ENCODE data around the gene MAGOH. TPM values are rescaled to one million over a fixed set of nuclear protein-coding genes. Genes with fewer than 3 reads are reported as not detected.

MAGOH gene
- total RNA-seq, 1 experiment from 2014 or later: 48.9 TPM

DNA sequence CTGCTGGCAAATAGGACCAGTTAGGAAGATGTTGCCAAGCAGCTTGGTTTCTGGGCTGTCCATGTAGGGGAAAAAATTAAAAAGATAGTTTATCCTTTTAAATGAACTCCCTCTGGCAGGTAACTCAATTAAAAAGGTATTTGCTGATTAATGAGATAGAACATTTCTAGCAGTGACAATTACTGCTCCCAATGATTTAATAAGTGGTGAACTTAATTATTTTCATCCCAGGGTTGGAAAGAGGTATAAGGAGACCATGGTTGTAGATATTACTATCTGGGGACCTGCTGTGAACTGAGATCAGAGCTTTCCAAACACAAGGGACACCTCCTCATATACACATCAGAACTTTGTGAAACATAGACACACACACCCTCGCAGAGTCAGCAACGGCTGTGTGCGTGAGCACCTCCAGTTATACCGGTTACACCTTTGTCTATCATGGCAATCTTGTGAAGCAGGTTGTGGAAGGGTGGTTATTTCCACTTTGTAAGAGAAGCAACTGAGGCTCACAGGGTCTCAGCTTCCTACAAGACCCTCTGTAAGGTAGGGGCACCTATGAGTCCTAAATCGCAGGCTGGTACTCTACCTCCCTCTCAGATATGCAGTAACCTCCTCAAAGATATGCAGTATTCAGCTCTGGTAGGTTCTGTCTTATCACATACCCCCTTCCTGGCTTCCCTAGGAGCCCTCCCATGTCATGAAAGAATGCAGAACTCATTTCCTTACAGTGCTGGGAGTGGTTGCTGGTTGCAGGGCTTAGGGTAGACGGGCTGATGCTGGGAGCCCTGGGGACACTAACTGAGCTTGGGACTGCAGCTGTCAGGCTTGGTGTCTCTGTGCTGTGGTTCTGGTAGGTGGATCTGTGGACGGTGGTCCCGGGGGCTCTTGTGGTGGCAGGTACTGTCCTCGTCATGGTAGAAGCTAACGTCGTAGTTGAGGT lies 18.5 kb upstream of the MAGOH start:
- Histone ChIP-seq H3K36me3 (ENCODE audit: low read depth, low read length) (peaks cover 46% of the 10 kb centered on the region), H3K4me3 (ENCODE audit: low read length) (no peak overlapping the region), H3K4me1 (ENCODE audit: insufficient read depth, low read length) (no peaks in the 10 kb centered on the region), H2AFZ (ENCODE audit: low read length) (no peak overlapping the region), H3F3A (ENCODE audit: low read length, unreplicated experiment) (no peaks in the 10 kb centered on the region), H3K4me2 (ENCODE audit: low read length) (no peak overlapping the region), H3K27ac (ENCODE audit: low read length) (no peak overlapping the region), H3K27me3 (ENCODE audit: low read length) (no peaks in the 10 kb centered on the region), H3K9ac (ENCODE audit: low read length) (no peak overlapping the region), H3K9me2 (replicated peaks; ENCODE audit: low read length) (no peaks in the 10 kb centered on the region), H4K20me1 (ENCODE audit: low read length) (no peaks in the 10 kb centered on the region), H3K79me2 (ENCODE audit: low read length) (no peaks in the 10 kb centered on the region), H3K9me3 (ENCODE audit: low read length) (no peaks in the 10 kb centered on the region)
- intact Hi-C loops (cut with micrococcal nuclease): no loop called here
- ATAC-seq: no peak
- POLR2A ChIA-PET (ENCODE audit: unreplicated experiment): no interaction called here
- BruUV-seq (replicated peaks): no TSS peak
- TF ChIP-seq, protein P1, sequence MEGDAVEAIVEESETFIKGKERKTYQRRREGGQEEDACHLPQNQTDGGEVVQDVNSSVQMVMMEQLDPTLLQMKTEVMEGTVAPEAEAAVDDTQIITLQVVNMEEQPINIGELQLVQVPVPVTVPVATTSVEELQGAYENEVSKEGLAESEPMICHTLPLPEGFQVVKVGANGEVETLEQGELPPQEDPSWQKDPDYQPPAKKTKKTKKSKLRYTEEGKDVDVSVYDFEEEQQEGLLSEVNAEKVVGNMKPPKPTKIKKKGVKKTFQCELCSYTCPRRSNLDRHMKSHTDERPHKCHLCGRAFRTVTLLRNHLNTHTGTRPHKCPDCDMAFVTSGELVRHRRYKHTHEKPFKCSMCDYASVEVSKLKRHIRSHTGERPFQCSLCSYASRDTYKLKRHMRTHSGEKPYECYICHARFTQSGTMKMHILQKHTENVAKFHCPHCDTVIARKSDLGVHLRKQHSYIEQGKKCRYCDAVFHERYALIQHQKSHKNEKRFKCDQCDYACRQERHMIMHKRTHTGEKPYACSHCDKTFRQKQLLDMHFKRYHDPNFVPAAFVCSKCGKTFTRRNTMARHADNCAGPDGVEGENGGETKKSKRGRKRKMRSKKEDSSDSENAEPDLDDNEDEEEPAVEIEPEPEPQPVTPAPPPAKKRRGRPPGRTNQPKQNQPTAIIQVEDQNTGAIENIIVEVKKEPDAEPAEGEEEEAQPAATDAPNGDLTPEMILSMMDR (conservative IDR thresholded peaks at IDR 0.05; ENCODE audit: low read depth, low read length): no peak
- TF ChIP-seq EZH2 (IDR thresholded peaks at IDR 0.05; ENCODE audit: low read length, unreplicated experiment) (no peak), EZH2phosphoT487 (IDR thresholded peaks at IDR 0.05; ENCODE audit: borderline replicate concordance, low read length) (no peak)
- CTCF ChIA-PET: interaction anchor here (0.6 kb wide), 1 partner anchor 255 kb away, joined by 3 read pairs; no protein-coding TSS in a partner anchor
- no peak for DNase-seq

DNA sequence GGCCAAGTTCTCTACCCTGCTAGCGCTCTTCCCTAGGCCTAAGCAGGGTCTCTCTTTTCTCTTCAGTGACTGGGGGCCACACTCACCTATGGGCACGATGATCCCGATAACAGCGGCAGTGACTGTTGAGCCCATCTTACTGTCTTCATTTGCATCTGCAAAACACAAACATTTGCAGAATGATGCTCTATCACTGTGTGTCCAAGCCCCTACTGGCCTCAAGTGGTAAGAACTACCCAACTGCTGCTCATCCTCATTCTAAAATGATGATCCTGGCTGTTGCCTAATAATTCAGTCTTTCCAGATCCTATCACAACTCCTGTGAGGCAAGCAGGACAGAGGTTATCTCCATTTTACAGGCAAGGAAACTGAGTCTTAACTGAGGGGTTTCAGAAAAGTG lies 16.7 kb upstream of the MAGOH start:
- no peak overlapping the region for H3K27ac ChIP-seq (ENCODE audit: low read length)
- BruUV-seq (replicated peaks): no TSS peak
- peak; percentile 31; the same call in 1 of the 2 replicates for ATAC-seq
- intact Hi-C loops (cut with micrococcal nuclease): no loop called here
- no peaks in the 10 kb centered on the region for H4K20me1 ChIP-seq (ENCODE audit: low read length)
- no peak overlapping the region for H3K4me2 ChIP-seq (ENCODE audit: low read length)
- H3K27me3 ChIP-seq (ENCODE audit: low read length): no peaks in the 10 kb centered on the region
- no peak for TF ChIP-seq EZH2phosphoT487 (IDR thresholded peaks at IDR 0.05; ENCODE audit: borderline replicate concordance, low read length)
- TF ChIP-seq, protein P1 (conservative IDR thresholded peaks at IDR 0.05; ENCODE audit: low read depth, low read length): peak; percentile 36; the same call in 1 of the 2 replicates
- H3K79me2 ChIP-seq (ENCODE audit: low read length): no peaks in the 10 kb centered on the region
- CTCF ChIA-PET: no interaction called here
- H3F3A ChIP-seq (ENCODE audit: low read length, unreplicated experiment): no peaks in the 10 kb centered on the region
- POLR2A ChIA-PET (ENCODE audit: unreplicated experiment): no interaction called here
- peaks cover 50% of the 10 kb centered on the region for H3K36me3 ChIP-seq (ENCODE audit: low read depth, low read length)
- no peaks in the 10 kb centered on the region for H3K9me3 ChIP-seq (ENCODE audit: low read length)
- no peaks in the 10 kb centered on the region for H3K9me2 ChIP-seq (replicated peaks; ENCODE audit: low read length)
- no peak for DNase-seq
- H3K9ac ChIP-seq (ENCODE audit: low read length): no peak overlapping the region
- no peak overlapping the region for H3K4me3 ChIP-seq (ENCODE audit: low read length)
- no peaks in the 10 kb centered on the region for H3K4me1 ChIP-seq (ENCODE audit: insufficient read depth, low read length)
- no peak overlapping the region for H2AFZ ChIP-seq (ENCODE audit: low read length)

DNA sequence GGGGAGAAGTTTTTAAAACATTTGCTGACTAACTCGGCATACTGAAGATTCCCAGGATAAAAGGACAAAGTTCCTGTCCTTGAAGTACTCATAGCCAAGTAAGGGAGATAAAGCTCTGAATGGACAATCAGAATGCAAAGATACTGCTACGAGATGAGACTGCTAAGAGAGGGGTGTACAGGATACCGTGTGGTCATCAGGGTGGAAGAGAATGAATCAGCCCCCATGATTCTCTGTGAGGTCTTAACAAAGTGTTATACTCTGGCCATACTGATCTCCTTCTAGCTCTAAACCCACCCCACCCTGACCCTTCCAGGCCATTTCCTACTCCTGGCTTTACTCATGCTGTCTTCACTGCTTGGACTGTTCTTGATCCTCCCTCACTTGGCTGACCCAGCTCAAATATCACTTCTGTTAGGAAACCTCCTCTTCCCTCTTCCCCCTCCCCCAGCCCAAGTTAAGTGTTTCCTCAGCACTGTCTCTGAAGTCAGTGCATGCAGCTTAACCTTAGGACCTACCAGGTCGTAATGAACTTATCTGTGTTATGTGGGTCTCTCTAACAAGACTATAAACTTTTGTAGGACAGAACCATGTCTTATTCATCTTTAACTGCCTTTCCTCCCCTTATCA lies 15.8 kb upstream of the MAGOH start:
- Histone ChIP-seq H3K36me3 (ENCODE audit: low read depth, low read length) (peaks cover 54% of the 10 kb centered on the region), H2AFZ (ENCODE audit: low read length) (no peak overlapping the region), H3K27me3 (ENCODE audit: low read length) (no peaks in the 10 kb centered on the region), H3K9me2 (replicated peaks; ENCODE audit: low read length) (no peaks in the 10 kb centered on the region), H3K4me1 (ENCODE audit: insufficient read depth, low read length) (no peaks in the 10 kb centered on the region), H3K9ac (ENCODE audit: low read length) (no peak overlapping the region), H3K27ac (ENCODE audit: low read length) (no peak overlapping the region), H3F3A (ENCODE audit: low read length, unreplicated experiment) (no peaks in the 10 kb centered on the region), H3K9me3 (ENCODE audit: low read length) (no peaks in the 10 kb centered on the region), H3K4me3 (ENCODE audit: low read length) (no peak overlapping the region), H3K4me2 (ENCODE audit: low read length) (no peak overlapping the region), H4K20me1 (ENCODE audit: low read length) (no peaks in the 10 kb centered on the region), H3K79me2 (ENCODE audit: low read length) (no peaks in the 10 kb centered on the region)
- TF ChIP-seq EZH2 (IDR thresholded peaks at IDR 0.05; ENCODE audit: low read length, unreplicated experiment) (no peak), EZH2phosphoT487 (IDR thresholded peaks at IDR 0.05; ENCODE audit: borderline replicate concordance, low read length) (no peak)
- TF ChIP-seq, protein P1 (conservative IDR thresholded peaks at IDR 0.05; ENCODE audit: low read depth, low read length): no peak
- BruUV-seq (replicated peaks): no TSS peak
- DNase-seq (no peak), ATAC-seq (no peak)
- ChIA-PET CTCF (no interaction called here), POLR2A (ENCODE audit: unreplicated experiment) (no interaction called here)
- intact Hi-C loops (cut with micrococcal nuclease): no loop called here

All from PC-3 (cell line).